ENCODE measurements around the gene CUEDC1.
A peak's percentile ranks its signal among the peaks of the same experiment; 100 is the strongest.

CUEDC1 gene

GRCh38 chr17:57899391-57899790 is 55.8 kb downstream of the CUEDC1 start:
- peak; percentile 51 for DNase-seq (ENCODE audit: low read depth)
- no peak for TF ChIP-seq CTCF (conservative IDR thresholded peaks at IDR 0.05; ENCODE audit: low read length)

GRCh38 chr17:57898487-57899311 is 56.5 kb downstream of the CUEDC1 start:
- DNase-seq (ENCODE audit: low read depth) = peak; percentile 86
- H3K4me3 ChIP-seq (ENCODE audit: low read length) = no peak overlapping the region
- TF ChIP-seq CTCF (conservative IDR thresholded peaks at IDR 0.05; ENCODE audit: low read length) = no peak

More at GRCh38 chr17:57899391-57899790, 55.8 kb downstream of the CUEDC1 start:
- H3K4me3 ChIP-seq (ENCODE audit: low read length) = no peak overlapping the region

GRCh38 chr17:57895382-57896060 is 59.7 kb downstream of the CUEDC1 start:
- H3K4me3 ChIP-seq (ENCODE audit: low read length) = no peak overlapping the region
- DNase-seq (ENCODE audit: low read depth) = peak; percentile 44
- TF ChIP-seq CTCF (conservative IDR thresholded peaks at IDR 0.05; ENCODE audit: low read length) = no peak

GRCh38 chr17:57894848-57895247 is 60.4 kb downstream of the CUEDC1 start:
- no peak overlapping the region for H3K4me3 ChIP-seq (ENCODE audit: low read length)
- no peak for TF ChIP-seq CTCF (conservative IDR thresholded peaks at IDR 0.05; ENCODE audit: low read length)
- no peak for DNase-seq (ENCODE audit: low read depth)

- peak; percentile 100 for DNase-seq (ENCODE audit: low read depth)
- H3K4me3 ChIP-seq (ENCODE audit: low read length) = peak overlapping the region; percentile 39
- no peak for TF ChIP-seq CTCF (conservative IDR thresholded peaks at IDR 0.05; ENCODE audit: low read length)
These were observed 62.2 kb downstream of the CUEDC1 start for GRCh38 chr17:57892820-57893595.

GRCh38 chr17:57892146-57892819 is 62.9 kb downstream of the CUEDC1 start:
- peak; percentile 90 for DNase-seq (ENCODE audit: low read depth)
- no peak overlapping the region; the same call in 1 of the 2 replicates for H3K4me3 ChIP-seq (ENCODE audit: low read length)
- TF ChIP-seq CTCF (conservative IDR thresholded peaks at IDR 0.05; ENCODE audit: low read length) = peak; percentile 99

All from AG10803 (cell line).